DND-41 (cell line): Measurements from ENCODE around the gene UPB1.
A peak's percentile ranks its signal among the peaks of the same experiment; 100 is the strongest.

Experiments
- ATAC-seq: fragments of 200-7000 bp; cut with Tn5 transposase; 3 replicates; pipeline ENCODE4 v1.9.1; 2021; ENCODE audit warnings: low read depth; ENCODE audit not compliant: insufficient read depth
- DNase-seq: peaks from one replicate; pipeline ENCODE4 v3.0.0-alpha.2; 2020
- H2AFZ ChIP-seq: 2 replicates; pipeline ENCODE4 v1.6.0; 2012; ENCODE audit warnings: low read depth, low read length
- H3K27ac ChIP-seq: 2 replicates; pipeline ENCODE4 v1.5.1; 2012; ENCODE audit warnings: low read length, inconsistent platforms
- H3K27me3 ChIP-seq: fragments of 200-600 bp; sonication (generic); 2 replicates; pipeline ENCODE4 v1.6.0; 2012; ENCODE audit warnings: low read length, mild to moderate bottlenecking, inconsistent platforms; ENCODE audit not compliant: insufficient read depth, poor library complexity
- H3K36me3 ChIP-seq: 2 replicates; pipeline ENCODE4 v1.5.1; 2012; ENCODE audit warnings: low read length, inconsistent platforms; ENCODE audit not compliant: insufficient read depth
- H3K4me1 ChIP-seq: 2 replicates; pipeline ENCODE4 v1.5.1; 2012; ENCODE audit warnings: mild to moderate bottlenecking, low read length; ENCODE audit not compliant: insufficient read depth
- H3K4me2 ChIP-seq: 2 replicates; pipeline ENCODE4 v1.6.0; 2012; ENCODE audit warnings: mild to moderate bottlenecking, moderate library complexity, low read length, inconsistent platforms; ENCODE audit not compliant: insufficient read depth
- H3K4me3 ChIP-seq, 2 experiments: fragments of 200-600 bp in 1 of 2; shearing (Covaris generic) in 1 of 2; 2 replicates each; pipeline ENCODE4 v1.5.1; 2012 to 2016; ENCODE audit warnings: inconsistent platforms in 2 of 2, low read length in 2 of 2, mild to moderate bottlenecking in 2 of 2, low read depth in 1 of 2, moderate library complexity in 1 of 2
- H3K79me2 ChIP-seq: 2 replicates; pipeline ENCODE4 v1.6.0; 2012; ENCODE audit warnings: low read length, inconsistent platforms; ENCODE audit not compliant: insufficient read depth
- H3K9ac ChIP-seq: 2 replicates; pipeline ENCODE4 v1.6.0; 2012; ENCODE audit warnings: low read depth, mild to moderate bottlenecking, inconsistent platforms, low read length, moderate library complexity
- H3K9me3 ChIP-seq: 2 replicates; pipeline ENCODE4 v1.5.1; 2012; ENCODE audit warnings: low read length, moderate library complexity, mild to moderate bottlenecking, inconsistent platforms; ENCODE audit not compliant: insufficient read depth, severe bottlenecking
- H4K20me1 ChIP-seq: 2 replicates; pipeline ENCODE4 v1.6.0; 2012; ENCODE audit warnings: low read length; ENCODE audit not compliant: insufficient read depth
- EZH2 ChIP-seq: IDR thresholded peaks from 3 replicates; pipeline ENCODE4 v1.6.1; 2012; ENCODE audit warnings: borderline replicate concordance, low read depth, mild to moderate bottlenecking, moderate library complexity, low read length, inconsistent platforms; ENCODE audit not compliant: severe bottlenecking
- TF ChIP-seq, protein P1 (sequence below): IDR thresholded peaks from 2 replicates; pipeline ENCODE4 v1.5.1; 2012; ENCODE audit warnings: borderline replicate concordance, low read length, moderate library complexity, mild to moderate bottlenecking; ENCODE audit not compliant: poor library complexity, severe bottlenecking; ENCODE audit errors: extremely low read depth

UPB1 gene

DNA sequence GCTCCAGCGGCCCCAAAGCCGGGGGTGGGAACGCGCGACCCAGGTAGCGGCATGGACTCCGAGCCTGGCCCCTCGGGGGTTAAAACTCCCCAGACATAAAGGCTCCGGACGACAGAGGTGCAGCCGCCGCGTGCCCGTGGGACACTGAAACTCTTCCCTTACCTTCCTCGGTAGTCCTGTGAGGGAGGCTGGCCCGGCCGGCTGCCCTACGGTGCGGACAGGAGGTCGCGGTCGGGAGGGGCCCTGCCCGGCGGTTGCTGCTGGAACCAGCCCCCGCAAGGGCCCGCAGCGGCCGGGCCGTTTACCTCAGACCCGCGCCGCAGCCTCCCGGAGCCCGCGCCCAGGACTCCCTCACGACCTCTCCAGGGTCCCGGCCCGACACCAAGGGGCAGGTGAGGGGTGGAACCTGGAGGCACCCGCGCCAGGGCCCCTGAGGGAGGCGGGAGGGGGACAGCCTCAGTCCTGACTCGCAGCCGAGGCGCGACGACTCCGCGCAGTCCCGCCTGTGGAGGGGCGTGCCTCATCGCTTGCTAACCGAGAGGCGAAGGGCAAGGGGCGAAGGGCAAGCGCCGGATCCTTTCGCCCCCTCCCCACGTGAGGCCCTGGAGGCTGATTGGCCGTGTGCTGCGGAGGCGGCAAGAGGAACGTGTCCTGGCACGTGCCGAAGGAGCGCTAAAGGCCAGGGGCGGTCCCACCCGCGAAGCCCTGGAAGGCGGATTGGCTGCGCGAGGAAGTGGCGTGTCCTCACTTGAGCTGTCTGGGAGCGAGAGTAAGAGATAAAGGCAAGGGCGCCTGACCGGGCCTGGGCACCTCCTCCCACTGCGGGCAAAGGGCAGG lies at the start of gene UPB1:
Gene UPB1, plus strand, starts transcription at position 805 of the 837 bp plus-strand sequence. CDS start 72 bp downstream, outside the sequence.
- H3K27ac ChIP-seq = no peak within 1 kb of the TSS
- H3K9ac ChIP-seq = no peak within 1 kb of the TSS
- ATAC-seq = no peak
- H3K79me2 ChIP-seq = no peaks in the 10 kb centered on the region
- no peak for DNase-seq
- no peak for TF ChIP-seq EZH2
- TF ChIP-seq, protein P1, sequence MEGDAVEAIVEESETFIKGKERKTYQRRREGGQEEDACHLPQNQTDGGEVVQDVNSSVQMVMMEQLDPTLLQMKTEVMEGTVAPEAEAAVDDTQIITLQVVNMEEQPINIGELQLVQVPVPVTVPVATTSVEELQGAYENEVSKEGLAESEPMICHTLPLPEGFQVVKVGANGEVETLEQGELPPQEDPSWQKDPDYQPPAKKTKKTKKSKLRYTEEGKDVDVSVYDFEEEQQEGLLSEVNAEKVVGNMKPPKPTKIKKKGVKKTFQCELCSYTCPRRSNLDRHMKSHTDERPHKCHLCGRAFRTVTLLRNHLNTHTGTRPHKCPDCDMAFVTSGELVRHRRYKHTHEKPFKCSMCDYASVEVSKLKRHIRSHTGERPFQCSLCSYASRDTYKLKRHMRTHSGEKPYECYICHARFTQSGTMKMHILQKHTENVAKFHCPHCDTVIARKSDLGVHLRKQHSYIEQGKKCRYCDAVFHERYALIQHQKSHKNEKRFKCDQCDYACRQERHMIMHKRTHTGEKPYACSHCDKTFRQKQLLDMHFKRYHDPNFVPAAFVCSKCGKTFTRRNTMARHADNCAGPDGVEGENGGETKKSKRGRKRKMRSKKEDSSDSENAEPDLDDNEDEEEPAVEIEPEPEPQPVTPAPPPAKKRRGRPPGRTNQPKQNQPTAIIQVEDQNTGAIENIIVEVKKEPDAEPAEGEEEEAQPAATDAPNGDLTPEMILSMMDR = no peak
- no peaks in the 10 kb centered on the region for H4K20me1 ChIP-seq
- H3K4me3 ChIP-seq = no peak within 1 kb of the TSS
- H3K4me2 ChIP-seq = no peak within 1 kb of the TSS
- H3K4me1 ChIP-seq = no peaks in the 10 kb centered on the region
- no peaks in the 10 kb centered on the region for H3K36me3 ChIP-seq
- H2AFZ ChIP-seq = no peak within 1 kb of the TSS
- H3K9me3 ChIP-seq = no peaks in the 10 kb centered on the region
- no peaks in the 10 kb centered on the region for H3K27me3 ChIP-seq

DNA sequence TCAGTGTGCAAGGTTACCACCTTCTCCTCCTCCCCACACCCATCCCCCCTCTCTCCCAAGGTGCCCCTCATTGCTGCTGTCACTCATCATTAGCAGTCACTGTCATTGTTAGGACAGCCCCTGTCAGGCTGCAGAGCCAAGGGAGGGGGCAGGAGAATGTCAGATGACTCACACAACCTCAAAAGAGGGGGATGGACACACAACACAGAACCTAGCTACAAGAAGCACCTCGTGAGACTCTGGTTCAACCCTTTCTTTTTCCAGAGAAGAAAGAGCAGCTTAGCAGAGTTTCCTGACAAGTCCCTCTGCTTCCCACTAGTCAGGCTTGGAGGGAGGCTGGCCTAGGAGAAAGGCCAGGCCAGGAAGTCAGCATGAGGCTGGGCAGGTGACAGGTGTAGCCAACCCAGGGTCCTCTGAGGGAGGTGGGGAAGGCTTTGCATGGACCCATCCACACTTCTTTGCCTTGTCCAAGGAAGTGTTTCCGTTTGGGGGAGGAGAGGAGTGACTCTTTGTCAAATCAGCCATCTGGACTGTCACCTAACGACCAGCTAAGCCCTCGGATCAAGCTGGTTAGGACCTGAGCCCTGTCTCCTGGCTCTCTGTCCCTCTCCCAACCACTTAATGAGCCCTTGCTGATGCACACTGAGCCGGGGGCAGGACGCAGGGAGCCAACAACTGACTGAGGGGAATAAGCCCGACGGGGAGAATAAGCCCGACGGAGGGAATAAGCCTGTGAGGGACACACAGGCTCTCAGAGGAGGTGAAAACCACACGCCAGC lies 49.5 kb upstream of the UPB1 start:
- no peak overlapping the region for H3K4me2 ChIP-seq
- DNase-seq (no peak), ATAC-seq (peak; percentile 58; the same call in 2 of the 3 replicates)
- H3K79me2 ChIP-seq = no peaks in the 10 kb centered on the region
- H3K9me3 ChIP-seq = no peaks in the 10 kb centered on the region
- no peak overlapping the region for H3K4me3 ChIP-seq
- H3K36me3 ChIP-seq = peaks cover 22% of the 10 kb centered on the region
- no peaks in the 10 kb centered on the region for H4K20me1 ChIP-seq
- no peak overlapping the region for H3K9ac ChIP-seq
- H3K27me3 ChIP-seq = no peaks in the 10 kb centered on the region
- 0 out of 2 replicates have a peak overlapping the region, but pooled peaks have one; percentile 13 for H3K27ac ChIP-seq
- H2AFZ ChIP-seq = no peak overlapping the region
- TF ChIP-seq, protein P1 = no peak
- TF ChIP-seq EZH2 = no peak
- no peaks in the 10 kb centered on the region for H3K4me1 ChIP-seq

DNA sequence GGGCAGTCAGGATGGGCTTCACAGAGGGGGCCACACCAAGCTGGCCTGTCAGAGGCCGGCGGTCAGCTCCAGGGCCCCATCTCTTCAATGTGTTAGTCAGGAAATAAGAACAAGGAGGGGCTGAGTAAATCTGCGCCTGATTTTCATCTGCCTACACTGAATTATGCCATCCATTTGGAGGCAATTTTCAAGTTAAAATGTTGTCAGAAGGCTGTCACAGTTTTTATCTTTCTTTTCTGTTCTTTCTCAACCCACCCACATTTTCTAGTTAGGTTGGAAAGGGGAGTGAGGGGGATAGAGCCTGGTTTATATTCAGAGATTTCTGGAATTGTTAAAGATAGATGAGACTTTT lies 48.9 kb upstream of the UPB1 start:
- no peak overlapping the region for H3K4me2 ChIP-seq
- DNase-seq (no peak), ATAC-seq (no peak)
- H3K9me3 ChIP-seq = no peaks in the 10 kb centered on the region
- H4K20me1 ChIP-seq = no peaks in the 10 kb centered on the region
- H3K4me3 ChIP-seq = no peak overlapping the region
- no peaks in the 10 kb centered on the region for H3K79me2 ChIP-seq
- no peaks in the 10 kb centered on the region for H3K27me3 ChIP-seq
- H2AFZ ChIP-seq = no peak overlapping the region
- peaks cover 16% of the 10 kb centered on the region for H3K36me3 ChIP-seq
- TF ChIP-seq, protein P1 = no peak
- no peak for TF ChIP-seq EZH2
- H3K4me1 ChIP-seq = no peaks in the 10 kb centered on the region
- no peak overlapping the region for H3K9ac ChIP-seq
- no peak overlapping the region for H3K27ac ChIP-seq
